NCI-H2029 (cell line): ENCODE results near the gene CEPT1.
"Not testable (repeated sequence)": the region's sequence is repeated elsewhere in the genome, so short reads cannot be mapped to it uniquely, and the experiment has no call there.

ENCODE experiments used
- DNase-seq: peaks from one replicate; lab custom pipeline; 2025; lab: John Stamatoyannopoulos, UW

CEPT1 gene

DNA sequence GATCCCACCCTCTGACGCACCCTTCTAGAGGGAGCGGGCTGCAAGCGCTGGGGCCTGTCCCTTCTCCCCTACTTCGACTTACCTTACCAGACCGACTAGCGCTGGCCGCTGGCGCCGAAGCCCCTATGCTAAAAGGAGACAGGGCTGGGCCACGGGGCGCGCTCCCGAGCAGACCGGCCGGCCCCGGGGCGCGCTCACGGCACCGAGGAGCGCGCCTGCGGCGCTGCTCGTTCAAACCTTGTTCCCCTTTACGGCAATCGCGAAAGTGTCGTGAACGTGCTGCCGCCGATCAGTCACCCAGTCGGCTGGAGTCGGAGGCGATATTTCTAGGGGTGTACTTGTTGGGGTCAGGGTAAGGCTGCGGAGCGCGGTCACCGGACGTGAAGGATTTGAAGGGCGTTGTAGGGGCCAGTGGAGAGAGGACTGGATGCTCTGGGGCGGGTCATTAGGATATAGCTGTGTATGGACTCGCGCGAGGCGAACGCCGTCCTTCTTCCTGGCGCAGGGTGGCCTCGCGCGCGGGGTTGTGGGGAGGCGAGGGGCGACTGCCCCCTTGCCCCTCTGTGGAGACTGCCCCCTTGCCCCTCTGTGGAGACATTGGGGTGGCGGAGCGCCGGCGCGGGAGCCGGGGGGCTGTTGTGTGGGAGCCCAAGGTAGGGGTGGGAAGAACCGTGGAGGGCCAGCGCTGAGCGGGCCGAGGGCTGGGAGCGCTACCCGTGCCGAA, at the start of gene CEPT1, which contains the start of gene DRAM2:
Gene CEPT1 (plus strand): TSS at position 268 of the 724 bp plus-strand sequence. CDS start 7,492 bp downstream, outside the sequence.
Gene DRAM2 (minus strand): TSS at position 138 of the 724 bp plus-strand sequence. CDS start 8,539 bp downstream, outside the sequence.
- peak; percentile 90 for DNase-seq

DNA sequence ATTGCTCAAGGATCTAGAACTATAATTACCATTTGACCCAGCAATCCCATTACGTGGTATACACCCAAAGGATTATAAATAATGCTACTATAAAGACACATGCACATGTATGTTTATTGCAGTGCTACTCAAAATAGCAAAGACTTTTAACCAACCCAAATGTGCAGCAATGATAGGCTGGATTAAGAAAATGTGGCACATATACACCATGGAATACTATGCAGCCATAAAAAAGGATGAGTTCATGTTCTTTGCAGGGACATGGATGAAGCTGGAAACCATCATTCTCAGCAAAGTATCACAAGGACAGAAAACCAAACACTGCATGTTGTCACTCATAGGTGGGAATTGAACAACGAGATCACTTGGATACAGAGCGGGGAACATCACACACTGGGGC, 44.6 kb upstream of the CEPT1 start:
- not testable (repeated sequence) for DNase-seq

DNA sequence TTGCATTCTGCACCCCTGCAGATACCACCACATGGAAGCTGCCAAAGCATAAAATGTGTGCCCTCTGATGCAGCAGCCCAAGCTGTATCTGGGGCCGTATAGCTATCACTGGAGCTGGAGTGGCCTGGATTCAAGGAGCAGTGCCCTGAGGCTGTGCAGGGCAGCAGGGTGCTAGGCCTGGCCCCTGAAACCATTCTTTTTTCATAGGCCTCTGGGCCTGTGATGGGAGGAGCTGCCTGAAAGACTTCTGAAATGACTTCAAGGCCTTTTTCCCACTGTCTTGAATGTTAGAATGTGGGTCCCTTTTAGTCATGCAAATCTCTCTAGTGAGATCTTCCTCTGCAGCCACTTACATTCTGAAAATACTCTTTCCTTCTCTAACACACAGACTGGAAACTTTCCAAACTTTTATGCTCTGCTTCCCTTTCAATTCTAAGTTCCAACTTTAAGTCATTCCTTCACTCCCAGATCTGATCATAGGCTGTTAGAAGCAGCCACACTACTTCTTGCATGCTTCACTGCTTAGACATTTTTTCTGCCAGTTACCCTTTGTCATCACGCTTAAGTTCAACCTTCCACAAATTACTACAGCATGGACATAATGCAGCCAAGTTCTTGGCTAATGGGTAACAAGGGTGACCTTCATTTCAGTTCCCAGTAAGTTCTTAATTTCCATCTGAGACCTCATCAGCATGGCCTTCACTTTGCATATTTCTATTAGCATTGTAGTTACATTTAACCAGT, 42.5 kb upstream of the CEPT1 start:
- no peak for DNase-seq

DNA sequence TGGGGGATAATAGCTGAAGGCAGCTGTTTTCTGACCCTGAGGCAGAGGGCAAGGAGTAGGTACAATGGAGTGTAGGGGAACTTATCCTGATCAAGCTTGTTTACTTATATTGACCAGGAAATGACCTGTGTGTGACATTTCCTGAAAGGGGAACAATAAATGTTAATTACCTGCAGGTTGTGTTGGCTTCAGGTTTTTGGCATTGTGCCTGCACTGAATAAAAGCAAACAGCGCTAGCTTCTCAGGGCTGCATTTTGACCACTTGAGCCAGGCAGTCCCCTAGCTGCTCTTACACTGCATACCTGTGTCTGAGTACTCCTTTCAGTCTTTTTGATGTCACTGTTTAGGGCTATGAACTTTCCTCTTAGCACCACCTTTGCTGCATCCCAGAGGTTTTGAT, 40.7 kb upstream of the CEPT1 start:
- DNase-seq: peak; percentile 32

DNA sequence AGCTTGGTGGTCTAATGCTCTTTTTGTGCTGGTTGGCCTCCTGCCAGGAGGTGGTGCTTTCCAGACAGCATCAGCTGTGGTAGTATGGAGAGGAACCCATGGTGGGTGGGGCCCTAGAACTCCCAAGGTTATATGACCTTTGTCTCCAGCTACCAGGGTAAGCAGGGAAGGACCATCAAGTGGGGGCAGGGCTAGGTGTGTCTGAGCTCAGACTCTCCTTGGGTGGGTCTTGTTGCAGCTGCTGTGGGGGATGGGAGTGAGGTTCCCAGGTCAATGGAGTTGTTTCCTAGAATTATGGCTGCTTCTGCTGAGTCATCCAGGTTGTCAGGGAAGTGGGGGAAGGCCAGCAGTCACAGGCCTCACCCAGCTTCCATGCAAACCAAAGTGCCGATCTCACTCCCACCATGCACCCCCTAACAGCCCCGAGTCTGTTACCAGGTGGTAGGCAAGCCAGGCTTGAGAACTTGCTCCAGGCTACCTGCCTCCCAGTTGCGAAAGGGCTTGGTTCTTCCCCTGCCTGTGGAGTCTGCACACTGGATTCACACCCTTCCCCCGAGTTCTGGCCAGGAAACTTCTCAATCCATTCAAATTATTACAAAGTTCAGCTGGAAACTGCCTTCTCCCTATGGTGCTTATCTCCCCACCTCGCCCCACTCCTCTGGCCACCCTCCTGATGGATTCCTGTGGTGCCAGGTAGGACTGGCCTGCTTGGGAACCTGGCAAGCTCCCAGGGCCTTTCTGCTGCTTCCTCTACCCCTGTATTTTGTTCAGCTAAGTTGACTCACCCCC, 38.0 kb upstream of the CEPT1 start:
- DNase-seq: no peak

DNA sequence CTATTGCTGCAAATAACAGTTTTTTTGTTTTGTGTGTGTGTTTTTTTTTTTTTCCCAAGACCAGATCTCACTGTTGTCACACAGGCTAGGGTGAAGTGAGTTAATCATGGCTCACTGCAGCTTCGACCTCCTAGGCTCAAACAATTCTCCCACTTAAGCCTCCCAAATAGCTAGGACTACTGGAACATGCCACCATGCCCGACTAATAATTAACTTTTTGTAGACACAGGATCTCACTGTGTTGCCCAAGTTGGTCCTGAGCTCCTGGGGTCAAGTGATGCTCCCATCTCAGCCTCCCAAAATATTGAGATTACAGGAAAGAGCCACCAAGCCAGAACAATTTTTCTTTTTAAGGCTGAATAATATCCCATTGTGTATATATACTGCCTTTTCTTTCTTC, 35.0 kb upstream of the CEPT1 start:
- DNase-seq: no peak

DNA sequence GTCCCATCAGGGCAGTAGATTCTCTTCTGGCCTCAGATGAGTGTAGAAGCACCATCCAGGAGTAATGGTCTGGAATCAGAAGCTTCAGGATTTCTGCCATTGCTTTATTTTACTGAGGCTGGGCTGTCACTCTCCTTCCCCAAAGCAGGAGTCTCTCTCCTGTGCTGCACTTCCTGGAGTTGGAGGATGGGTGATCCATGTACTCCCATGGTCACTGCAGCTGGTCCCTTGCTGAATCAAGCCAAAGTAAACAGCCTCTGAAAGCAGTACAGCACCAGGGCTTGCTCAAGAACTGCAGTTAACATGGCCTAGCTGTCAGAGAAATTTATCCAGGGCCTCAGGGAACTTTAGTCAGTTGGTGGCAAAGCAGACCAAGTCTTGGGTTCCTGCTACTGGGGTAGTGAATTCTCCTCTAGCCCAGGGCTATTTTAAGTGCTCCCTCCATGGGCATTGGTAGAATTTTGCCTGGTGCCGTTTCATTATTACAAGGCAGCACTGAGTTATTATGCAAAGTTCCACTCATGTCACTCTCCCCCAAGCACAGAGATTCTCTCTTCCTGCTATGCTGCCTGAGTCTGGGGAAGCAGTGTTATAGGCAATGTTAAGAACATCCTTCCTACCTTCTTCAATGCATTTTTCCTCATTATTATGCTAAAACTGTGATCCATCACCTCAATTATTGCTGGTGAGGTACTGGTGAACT, 29.7 kb upstream of the CEPT1 start:
- peak; percentile 62 for DNase-seq

DNA sequence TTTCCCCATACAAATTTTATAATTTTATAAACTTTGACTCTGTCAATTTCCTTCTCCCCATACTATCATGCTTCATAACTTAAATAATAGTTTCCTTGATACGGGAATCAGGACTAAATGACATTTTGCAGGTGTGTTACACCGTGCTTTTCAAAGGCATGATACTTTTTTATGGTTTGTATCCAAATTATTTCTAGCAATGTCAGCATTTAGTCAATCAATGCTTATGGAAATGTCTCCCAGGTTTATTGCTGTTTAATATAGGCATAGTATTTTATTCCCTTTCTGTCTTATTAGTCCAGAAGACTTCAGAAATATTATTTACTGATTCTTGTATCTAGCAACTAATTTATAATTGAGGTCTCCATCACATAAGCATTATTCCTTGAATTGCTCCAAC, 23.5 kb upstream of the CEPT1 start:
- DNase-seq: no peak

DNA sequence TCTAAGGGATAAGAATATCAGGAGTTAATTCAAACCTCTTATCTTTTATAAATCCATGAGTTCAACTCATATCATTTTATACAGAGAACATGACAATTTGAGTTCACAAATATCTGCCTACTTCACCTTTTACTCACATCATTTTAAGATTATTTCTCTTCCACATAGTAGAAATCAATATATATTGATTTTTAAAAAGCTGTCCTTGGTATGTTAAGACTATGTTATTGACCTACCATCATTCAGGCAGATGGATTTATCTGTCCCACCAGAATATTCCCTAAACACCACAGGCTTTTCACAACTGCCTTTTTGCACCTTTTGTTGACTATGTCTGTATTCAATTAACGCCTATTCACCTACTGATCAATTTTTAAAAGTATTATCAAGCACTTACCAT, 13.7 kb upstream of the CEPT1 start:
- no peak for DNase-seq

DNA sequence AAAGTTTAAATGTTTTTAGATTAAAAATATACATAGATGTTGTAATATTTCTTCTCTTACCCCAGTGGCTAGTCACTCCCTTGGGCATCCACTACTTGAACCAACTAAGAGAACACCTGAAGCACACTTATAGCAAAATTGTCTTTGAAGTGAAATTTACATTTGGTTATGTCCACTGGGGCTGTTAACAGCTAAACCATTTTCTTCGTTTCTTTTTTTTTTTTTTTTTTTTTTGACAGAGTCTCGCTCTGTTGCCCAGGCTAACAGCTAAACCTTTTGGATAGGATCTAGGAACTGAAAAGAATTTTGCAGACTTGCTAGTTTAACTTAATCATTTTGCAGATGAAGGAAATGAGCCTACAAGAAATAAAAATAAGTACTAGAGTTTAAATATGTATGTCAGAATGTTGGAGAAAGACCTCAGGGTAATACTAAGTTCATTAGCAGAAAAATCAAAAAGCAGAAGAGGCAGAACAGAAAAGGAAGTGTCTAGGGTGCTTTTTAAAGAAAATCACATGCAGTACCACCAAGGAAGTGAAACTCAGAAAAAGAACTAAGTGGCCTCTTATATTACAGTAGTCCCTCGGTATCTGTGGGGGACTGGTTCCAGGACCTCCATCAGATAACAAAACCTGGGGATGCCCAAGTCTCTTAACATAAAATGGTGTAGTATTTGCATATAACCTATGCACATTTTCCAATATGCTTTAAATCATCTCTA, 11.9 kb upstream of the CEPT1 start:
- DNase-seq: no peak

DNA sequence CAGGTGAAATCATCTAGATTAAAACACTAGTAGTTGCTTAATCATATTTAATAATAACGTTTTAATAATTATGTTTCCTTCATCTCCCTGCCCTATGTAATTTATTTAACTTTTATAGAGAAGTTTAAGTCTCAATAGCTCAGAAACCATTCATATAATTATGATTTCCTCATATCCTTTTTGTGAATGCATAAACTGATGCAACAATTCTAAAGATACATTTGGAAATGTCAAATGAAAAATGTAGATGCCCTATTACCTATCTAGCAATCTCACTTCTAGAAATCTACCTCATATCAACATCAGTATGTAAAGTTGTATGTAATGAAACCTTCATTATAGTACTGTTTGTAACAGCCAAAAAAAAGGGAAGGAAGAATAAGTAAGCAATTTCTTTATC, 10.6 kb upstream of the CEPT1 start:
- DNase-seq: no peak

DNA sequence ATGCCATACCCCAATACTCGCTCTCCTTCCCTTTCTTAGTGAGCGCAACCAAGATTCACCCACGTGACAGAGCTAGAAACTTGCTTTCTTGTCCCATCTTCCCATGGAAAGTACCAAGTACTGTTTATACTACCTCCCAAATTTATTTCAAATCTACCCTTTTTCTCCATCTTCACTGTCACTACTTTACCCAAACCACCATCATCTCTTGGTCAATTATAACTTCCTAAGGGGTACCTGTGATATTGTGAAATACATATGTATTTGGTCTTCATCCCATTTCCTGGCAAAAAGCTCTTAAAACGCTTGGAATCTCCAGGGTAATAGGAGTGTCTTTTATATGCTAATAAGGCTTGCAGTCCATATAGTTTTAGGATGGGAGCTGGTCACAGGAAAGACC, 8.3 kb upstream of the CEPT1 start:
- DNase-seq: no peak

DNA sequence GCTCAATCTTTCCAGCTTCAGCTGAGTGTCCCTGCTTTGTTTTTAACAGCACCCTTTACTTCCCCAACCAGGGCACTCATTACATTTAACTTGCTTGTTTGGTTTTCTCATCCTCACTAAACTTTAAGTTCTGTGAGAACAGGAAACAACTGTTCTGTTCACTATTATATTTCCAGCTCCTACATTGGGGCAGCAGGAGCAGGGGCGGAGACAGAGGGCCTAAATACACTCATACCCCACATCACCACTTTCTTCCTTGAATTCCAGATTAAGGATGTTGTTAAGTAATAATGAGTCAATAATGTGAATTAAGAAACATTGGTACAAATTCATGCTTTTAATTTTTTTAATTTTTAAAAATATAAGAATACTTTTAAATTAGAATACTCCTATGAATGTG, 6.2 kb upstream of the CEPT1 start:
- DNase-seq: no peak

DNA sequence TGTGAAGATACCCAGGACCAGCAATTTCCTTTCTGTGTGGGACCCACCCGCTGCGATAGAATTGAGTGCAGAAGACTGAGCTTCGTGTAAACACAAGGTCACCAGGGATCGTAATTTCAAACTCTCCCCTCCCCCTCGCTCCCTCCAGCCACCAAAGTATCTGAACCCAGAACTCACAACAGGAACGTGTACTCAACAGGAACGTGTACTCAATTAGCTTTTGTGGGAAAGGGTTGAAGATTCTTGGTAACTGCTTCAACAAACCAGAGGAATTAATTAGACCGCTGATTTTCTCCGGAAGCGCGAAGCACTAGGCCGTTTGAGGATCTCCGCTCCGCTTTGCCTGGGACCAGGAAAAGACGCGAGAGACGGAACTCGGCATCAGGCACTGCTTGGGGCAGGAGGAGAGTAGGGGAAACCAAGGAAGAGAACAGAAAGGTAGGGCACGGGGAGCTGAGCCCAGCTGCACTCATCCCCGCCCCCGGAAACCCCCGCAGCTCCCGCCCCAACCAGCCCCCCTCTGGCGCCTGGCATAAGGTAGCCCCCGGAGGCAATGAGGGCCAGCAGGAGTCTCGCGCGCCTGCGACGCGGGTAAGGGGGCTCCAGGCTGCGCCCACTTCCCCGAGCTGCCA, 583 bp upstream of the CEPT1 start:
- peak; percentile 32 for DNase-seq

DNA sequence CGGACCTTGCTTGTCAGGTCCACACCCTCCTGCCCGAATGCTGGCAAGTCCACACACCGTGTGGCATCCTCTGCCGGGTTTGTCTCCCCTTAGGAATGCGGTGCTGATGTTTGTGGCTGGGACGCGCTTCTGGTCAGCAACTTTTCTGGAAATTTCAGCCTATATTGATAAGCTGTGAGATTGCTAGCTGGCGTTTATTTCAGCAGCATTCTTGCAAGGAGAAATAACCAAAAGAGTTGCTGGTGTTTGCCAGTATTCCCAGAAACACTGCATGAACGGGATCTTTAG, 601 bp downstream of the CEPT1 start:
- DNase-seq: no peak

DNA sequence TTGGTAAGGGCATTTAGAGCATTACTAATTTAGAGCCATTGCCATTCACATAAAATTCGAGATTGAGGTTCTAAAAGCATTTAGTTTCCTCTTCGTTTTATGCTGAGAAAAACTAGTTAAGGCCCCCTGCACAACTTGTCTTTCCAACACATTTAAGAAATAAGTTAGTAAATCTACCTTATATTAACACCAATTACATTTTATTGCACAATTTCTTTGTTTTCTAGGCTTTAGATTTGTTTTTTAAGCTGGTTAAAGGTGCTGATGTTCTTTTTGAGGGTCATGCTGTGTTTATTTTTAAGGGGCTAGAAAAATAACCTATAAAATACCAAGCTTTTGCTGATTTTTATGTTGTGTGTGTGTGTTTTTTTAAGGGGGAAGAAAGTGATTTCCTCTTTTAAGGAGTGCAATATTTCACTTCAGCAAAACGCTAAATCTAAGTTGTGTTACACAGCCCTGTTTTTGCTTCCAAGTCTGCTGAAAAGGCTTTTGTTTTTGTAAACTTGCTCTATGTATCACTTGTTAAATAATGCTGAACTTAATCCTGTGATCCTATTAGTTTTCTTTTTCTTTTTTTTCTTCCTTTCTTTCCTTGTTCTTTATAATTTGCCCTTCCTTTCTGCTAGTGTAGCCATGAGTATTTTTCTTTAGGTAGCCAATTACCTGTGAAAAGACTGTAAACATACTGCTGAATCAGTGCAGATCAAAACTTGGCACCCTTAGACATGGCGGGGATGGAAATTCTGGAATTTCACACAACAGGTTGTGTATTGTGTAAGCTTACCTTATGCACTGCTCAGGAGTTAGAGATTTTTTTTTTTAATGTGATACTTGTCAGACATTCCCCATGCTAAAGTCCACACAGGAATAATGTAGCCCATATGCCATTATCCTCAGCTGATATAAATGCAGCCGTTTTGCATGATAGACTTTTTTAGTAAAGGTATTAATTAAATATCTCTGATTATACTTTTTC, 1.5 kb downstream of the CEPT1 start:
- DNase-seq: no peak

DNA sequence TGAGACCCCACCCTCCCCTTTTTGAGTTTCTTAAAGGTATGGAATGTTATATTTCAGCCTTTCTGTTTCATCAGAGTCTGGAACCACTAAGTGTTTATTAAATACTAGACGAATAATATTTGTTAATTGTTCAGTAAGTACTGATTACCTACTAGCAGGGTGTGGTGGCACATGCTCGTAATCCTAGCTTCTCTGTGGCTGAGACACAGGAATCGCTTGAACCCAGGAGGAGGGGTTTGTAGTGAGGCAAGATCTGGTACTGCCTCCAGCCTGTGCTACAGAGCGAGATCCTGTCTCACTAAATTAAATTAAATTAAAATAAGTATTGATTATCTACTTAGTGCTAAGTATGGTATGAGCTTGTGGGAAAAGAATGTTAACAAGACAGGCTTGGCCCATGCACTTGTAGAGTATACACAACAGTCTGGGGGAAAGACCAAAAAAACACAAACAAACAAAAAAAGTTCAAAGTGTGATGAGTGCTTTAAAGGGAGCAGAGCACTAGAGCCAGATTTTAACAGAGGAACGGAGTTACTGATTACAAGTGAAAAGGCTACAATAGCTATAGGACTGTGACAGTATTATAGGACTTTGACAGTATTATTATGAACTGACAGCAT, 2.4 kb downstream of the CEPT1 start:
- DNase-seq: no peak

DNA sequence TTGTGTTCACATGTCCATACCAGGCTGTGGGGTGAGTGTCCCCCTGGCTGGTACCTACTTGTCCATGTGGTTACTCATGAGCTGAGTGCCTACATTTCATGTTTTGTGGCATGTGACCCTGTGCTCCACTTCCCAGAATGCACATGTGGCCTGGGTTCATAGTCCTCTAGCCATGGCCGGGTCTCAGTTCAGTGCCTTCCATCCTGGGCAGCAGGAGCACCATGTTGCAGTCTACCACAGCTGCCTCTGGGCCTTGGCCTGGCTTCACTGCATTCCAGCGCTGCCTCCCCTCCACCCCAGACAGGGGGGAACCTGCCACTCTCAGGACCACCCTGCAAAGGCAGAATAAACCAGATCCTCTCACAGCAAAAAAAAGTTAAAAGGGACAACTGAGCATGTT, 5.5 kb downstream of the CEPT1 start:
- no peak for DNase-seq

DNA sequence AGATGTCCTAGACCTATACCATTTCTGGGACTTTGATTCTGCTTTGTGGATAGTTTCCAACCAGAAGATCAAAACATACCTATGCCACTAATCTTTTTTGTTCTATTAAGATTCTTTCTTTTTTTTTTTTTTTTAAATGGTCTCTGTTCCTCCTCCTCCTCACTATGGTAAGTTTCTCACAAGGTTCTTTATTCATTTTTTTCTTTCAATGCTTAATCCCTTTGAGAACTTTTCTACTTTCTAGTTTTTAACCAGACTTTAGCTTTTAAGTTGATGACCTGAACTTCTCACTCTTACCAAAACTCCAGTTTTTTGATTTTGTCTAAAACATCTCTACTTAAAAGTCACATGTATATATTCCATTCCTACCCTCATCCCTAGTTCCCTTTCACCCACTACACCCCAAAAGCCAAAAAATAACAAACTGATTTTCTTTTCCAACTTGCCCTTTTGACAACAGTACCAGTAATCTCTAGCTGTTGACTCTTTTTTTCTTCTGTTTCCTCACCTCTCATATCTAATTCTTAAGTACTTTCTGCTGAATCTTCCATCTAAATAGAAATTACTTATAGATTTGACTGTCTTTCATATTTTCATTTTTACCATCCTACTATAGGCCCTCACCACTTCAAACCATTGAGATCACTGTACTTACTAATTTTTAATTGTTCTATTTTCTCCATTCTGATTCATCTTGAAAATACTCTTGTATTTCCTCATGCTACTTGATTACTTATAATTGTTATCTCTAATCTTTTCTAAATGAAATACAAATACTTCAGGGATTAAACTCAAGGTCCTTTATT, 6.1 kb downstream of the CEPT1 start:
- no peak for DNase-seq
